GM06990 (cell line): ENCODE measurements around the gene RPL13A.
"Not testable (repeated sequence)": the region's sequence is repeated elsewhere in the genome, so short reads cannot be mapped to it uniquely, and the experiment has no call there.

ENCODE experiments used
- DNase-seq: peaks from one replicate; pipeline ENCODE4 v3.0.0-alpha.2; 2011; ENCODE audit not compliant: insufficient read length; ENCODE audit errors: extremely low read depth
- H3K27me3 ChIP-seq: replicated peaks from 2 replicates; pipeline ENCODE4 v1.6.0; 2011; ENCODE audit warnings: low read length; ENCODE audit not compliant: control insufficient read depth, insufficient read depth
- H3K36me3 ChIP-seq: 2 replicates; pipeline ENCODE4 v1.5.1; 2011; ENCODE audit warnings: low read length; ENCODE audit not compliant: control insufficient read depth, insufficient read depth
- H3K4me3 ChIP-seq: replicated peaks from 2 replicates; pipeline ENCODE4 v1.5.1; 2011; ENCODE audit warnings: low read depth, mild to moderate bottlenecking, control low read depth, low read length
- TF ChIP-seq, protein P1 (sequence below): IDR thresholded peaks from 2 replicates; pipeline ENCODE4 v1.5.1; 2011; ENCODE audit warnings: low read length, control low read depth, mild to moderate bottlenecking, inconsistent platforms; ENCODE audit not compliant: insufficient read depth, poor library complexity, severe bottlenecking

Gene RPL13A

DNA sequence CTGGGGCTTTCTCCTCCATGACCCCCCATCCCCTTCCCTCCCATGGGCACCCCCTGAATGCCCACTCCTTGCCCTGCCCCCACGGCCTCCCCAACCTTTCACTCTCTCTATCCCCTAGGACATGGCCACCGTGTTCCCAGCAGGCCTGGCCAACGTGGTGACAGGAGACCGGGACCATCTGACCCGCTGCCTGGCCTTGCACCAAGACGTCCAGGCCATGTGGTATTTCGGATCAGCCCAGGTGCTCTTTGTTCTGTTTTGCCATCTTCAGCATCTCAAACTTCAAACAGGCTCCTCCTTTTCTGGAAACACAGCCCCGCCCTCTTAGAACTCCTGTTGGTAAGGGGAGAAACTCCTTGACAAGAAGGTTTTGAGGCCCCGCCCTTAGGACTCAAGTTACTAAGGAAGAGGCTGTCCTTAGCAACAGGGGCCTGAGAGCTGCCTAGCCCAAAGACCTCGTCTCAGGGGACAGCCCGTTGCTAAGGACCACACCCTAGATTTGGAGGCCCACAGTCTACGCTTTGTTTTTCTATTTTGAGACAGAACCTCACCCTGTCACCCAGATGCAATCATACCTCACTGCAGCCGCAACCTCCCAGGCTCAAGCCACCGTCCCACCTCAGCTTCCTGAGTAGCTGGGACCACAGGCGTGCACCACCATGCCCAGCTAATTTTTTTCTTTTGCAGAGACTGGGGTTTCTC is 18.5 kb upstream of the RPL13A start:
- peak; percentile 83 for DNase-seq
- peaks cover 10% of the 10 kb centered on the region for H3K36me3 ChIP-seq
- no peaks in the 10 kb centered on the region for H3K27me3 ChIP-seq
- TF ChIP-seq, protein P1, sequence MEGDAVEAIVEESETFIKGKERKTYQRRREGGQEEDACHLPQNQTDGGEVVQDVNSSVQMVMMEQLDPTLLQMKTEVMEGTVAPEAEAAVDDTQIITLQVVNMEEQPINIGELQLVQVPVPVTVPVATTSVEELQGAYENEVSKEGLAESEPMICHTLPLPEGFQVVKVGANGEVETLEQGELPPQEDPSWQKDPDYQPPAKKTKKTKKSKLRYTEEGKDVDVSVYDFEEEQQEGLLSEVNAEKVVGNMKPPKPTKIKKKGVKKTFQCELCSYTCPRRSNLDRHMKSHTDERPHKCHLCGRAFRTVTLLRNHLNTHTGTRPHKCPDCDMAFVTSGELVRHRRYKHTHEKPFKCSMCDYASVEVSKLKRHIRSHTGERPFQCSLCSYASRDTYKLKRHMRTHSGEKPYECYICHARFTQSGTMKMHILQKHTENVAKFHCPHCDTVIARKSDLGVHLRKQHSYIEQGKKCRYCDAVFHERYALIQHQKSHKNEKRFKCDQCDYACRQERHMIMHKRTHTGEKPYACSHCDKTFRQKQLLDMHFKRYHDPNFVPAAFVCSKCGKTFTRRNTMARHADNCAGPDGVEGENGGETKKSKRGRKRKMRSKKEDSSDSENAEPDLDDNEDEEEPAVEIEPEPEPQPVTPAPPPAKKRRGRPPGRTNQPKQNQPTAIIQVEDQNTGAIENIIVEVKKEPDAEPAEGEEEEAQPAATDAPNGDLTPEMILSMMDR: no peak
- H3K4me3 ChIP-seq: no peak overlapping the region

DNA sequence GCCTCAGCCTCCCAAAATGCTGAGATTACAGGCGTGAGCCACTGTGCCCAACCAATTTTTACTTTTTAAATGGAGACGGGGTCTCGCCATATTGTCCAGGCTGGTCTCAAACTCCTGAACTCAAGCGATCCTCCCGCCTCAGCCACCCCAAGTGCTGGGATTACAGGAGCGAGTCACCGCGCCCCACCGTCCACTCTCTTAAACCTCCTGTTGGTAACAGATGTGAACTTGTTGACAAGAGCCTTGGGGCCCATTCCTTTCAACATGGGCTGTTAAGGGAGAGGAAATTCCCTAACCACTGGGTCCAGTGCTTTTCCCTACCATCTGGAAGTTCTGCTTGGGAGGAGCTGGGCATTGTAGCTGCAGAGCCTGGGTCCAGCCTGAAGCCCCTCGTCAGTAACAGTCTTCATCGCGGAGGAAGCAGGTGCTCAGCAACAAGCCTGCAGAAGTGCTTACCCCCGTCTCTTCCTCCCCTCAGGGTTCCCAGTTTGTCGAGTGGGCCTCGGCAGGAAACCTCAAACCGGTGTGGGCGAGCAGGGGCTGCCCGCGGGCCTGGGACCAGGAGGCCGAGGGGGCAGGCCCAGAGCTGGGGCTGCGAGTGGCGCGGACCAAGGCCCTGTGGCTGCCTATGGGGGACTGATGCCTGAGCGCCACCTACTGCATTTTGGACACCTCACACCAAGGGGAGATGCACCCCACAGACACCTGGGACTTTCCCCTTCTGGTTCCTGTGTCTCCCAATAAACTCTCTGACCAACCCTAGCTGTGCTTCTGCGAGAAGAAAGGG is 17.4 kb upstream of the RPL13A start:
- Histone ChIP-seq H3K4me3 (no peak overlapping the region), H3K27me3 (no peaks in the 10 kb centered on the region), H3K36me3 (peaks cover 6% of the 10 kb centered on the region)
- TF ChIP-seq, protein P1: peak; percentile 86
- peak; percentile 91 for DNase-seq

DNA sequence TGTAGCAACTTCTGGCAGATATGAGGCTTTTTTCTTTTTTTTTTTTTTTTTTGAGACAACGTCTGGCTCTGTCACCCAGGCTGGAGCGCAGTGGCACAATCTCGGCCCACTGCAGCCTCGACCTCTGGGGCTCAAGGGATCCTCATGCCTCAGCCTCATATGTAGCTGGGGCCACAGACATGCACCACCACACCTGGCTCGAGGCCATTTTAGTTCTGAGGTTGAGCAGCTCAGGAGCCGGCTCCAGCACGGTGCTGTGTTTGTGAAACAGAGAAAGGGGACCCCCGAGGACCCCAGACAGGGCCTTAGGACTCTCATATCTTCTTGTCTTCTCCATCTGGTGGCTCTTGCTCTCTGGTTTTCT is 16.8 kb upstream of the RPL13A start:
- peaks cover 5% of the 10 kb centered on the region for H3K36me3 ChIP-seq
- no peak for DNase-seq
- TF ChIP-seq, protein P1: no peak
- H3K4me3 ChIP-seq: no peak overlapping the region
- no peaks in the 10 kb centered on the region for H3K27me3 ChIP-seq

DNA sequence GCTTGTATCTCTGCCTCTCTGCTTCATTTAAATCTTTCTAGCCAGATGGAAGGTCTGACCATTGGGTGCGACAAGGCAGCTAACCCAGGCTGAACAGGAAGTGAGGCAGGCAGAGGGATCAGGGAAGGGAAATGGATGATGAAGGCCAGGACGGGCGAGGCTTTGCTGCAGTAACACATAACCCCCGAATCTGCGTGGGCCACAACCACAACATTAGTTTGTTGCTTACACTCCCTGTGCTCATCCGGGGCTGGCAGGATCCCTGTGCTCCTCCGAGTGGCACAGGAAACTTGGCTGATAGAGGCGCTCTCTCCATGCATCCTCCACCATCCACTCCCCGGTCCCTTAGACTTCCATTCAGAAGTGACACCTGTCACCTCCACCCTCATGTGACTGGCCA is 14.5 kb upstream of the RPL13A start:
- H3K4me3 ChIP-seq: no peak overlapping the region
- H3K36me3 ChIP-seq: peaks cover 2% of the 10 kb centered on the region
- H3K27me3 ChIP-seq: no peaks in the 10 kb centered on the region
- no peak for DNase-seq
- TF ChIP-seq, protein P1: no peak

DNA sequence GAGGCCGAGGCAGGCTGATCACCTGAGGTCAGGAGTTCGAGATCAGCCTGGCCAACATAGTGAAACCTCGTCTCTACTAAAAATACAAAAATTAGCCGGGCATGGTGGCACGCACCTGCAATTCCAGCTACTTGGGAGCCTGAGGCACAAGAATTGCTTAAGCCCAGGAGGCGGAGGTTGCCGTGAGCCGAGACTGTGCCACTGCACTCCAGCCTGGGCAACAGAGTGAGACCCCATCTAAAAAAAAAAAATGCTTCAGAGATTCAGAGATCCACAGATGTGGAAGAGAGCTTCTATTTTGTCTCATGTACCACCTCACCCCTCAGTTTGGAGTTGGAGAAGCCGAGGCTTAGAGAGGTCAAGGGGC is 13.9 kb upstream of the RPL13A start:
- not testable (repeated sequence) for H3K36me3 ChIP-seq, DNase-seq, H3K27me3 ChIP-seq
- peak overlapping the region; percentile 73 for H3K4me3 ChIP-seq

DNA sequence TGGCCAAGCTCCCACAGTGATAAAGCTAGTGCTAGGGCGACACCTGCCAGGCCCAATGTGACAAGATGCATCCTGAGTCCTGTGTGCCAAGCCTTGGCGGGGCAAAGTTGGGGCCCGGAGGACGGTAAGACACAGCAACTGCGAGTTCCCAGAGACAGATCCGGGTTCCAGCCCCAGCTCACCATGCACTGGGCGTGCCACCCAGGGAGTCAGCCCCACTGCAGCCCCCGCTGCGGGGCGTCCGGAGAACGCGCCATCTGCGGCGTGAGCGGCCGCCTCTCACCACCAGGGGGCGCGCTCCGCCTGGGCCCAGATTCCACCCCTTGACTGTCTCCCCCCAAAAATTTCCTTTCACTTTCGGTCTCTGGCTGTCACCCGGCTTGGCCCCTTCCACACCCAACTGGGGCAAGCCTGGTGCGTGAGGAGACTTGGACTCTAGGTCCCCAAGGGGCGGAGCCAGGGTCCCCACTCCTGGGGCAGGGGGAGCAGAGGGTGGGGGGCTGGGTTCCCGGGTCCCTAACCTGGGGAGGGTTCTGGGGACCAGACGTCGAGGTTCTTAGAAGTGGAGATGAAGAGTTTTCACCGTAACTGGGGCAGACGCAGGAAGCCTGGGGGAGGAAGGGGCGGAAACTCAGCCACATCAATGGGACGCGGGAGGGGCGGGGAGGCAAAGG is 13.4 kb upstream of the RPL13A start, which contains the start of gene FLT3LG:
Gene FLT3LG, plus strand, starts transcription at position 348 of the 674 bp plus-strand sequence. CDS start 425 bp downstream, outside the sequence.
- no peaks in the 10 kb centered on the region for H3K36me3 ChIP-seq
- no peaks in the 10 kb centered on the region for H3K27me3 ChIP-seq
- DNase-seq: peak; percentile 91
- H3K4me3 ChIP-seq: peak within 1 kb of the TSS; percentile 73
- TF ChIP-seq, protein P1: peak; percentile 98
